Natural killer cell treated with Interleukin-12 subunit alpha and Interleukin-12 subunit beta and Interleukin-15 and Interleukin-18, amount 100 ng/mL, for 72 hours (primary cell): ENCODE results near the gene SFXN1. TPM values are rescaled to one million over a fixed set of nuclear protein-coding genes. Genes with fewer than 3 reads are reported as not detected.
"Not testable (repeated sequence)": the region's sequence is repeated elsewhere in the genome, so short reads cannot be mapped to it uniquely, and the experiment has no call there.

ENCODE experiments used
- ATAC-seq, 2 donors: fragments of 150-1000 bp; cut with Tn5 transposase in 1 of 2; sonication (Bioruptor Pico), chemical (Tn5 transposase) in 1 of 2; 2 replicates each; pipeline ENCODE4 v1.10.0; 2021
- DNase-seq: peaks from one replicate; pipeline ENCODE4 v3.0.0; 2022; ENCODE audit warnings: low spot score
- H3K27ac Mint-ChIP-seq, 2 donors: 1 replicate in 1 of 2; 2 replicates in 1 of 2; pipeline ENCODE4 v1.8.0; 2022; ENCODE audit warnings: mixed read lengths in 2 of 2, mild to moderate bottlenecking in 1 of 2, moderate library complexity in 1 of 2
- H3K27me3 Mint-ChIP-seq, 2 donors: 1 replicate in 1 of 2; 2 replicates in 1 of 2; pipeline ENCODE4 v1.8.0; 2022; ENCODE audit warnings: mixed read lengths in 2 of 2
- H3K36me3 Mint-ChIP-seq: one replicate; pipeline ENCODE4 v1.8.0; 2022; ENCODE audit warnings: mixed read lengths
- H3K4me1 Mint-ChIP-seq, 2 donors: 1 replicate in 1 of 2; 2 replicates in 1 of 2; pipeline ENCODE4 v1.8.0; 2022; ENCODE audit warnings: low read depth in 2 of 2, mixed read lengths in 2 of 2, mild to moderate bottlenecking in 1 of 2
- H3K4me3 Mint-ChIP-seq: one replicate; pipeline ENCODE4 v1.8.0; 2022; ENCODE audit warnings: mixed read lengths
- H3K9me3 Mint-ChIP-seq: 2 replicates; pipeline ENCODE4 v1.8.0; 2022; ENCODE audit warnings: mixed read lengths
- total RNA-seq, 2 donors: library from RNA; stranded (reverse); gene quantifications; one replicate each; pipeline ENCODE4 v1.2.3, GENCODE V29; 2022

The SFXN1 gene, protein sequence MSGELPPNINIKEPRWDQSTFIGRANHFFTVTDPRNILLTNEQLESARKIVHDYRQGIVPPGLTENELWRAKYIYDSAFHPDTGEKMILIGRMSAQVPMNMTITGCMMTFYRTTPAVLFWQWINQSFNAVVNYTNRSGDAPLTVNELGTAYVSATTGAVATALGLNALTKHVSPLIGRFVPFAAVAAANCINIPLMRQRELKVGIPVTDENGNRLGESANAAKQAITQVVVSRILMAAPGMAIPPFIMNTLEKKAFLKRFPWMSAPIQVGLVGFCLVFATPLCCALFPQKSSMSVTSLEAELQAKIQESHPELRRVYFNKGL
- total RNA-seq = 100 to 1,000 TPM; 185 to 225 TPM

GRCh38 chr5:175478384-175479124, at the start of gene SFXN1:
Gene SFXN1 (plus strand): TSS chr5:175478560. CDS start chr5:175492104, 13,544 bp downstream.
- H3K36me3 Mint-ChIP-seq = peaks cover 20% of the 10 kb centered on the region
- H3K4me1 Mint-ChIP-seq = peaks cover 40 to 47% of the 10 kb centered on the region in 2 donors
- H3K27ac Mint-ChIP-seq = peak within 1 kb of the TSS; percentile 75 to 83

GRCh38 chr5:175434800-175435199, 43.6 kb upstream of the SFXN1 start:
- H3K4me1 Mint-ChIP-seq = no peaks in the 10 kb centered on the region
- H3K27me3 Mint-ChIP-seq = peaks cover 29 to 52% of the 10 kb centered on the region in 2 donors
- H3K27ac Mint-ChIP-seq = no peak overlapping the region
- no peaks in the 10 kb centered on the region for H3K36me3 Mint-ChIP-seq
- DNase-seq (no peak), ATAC-seq (no peak)
- H3K4me3 Mint-ChIP-seq = no peak overlapping the region
- no peaks in the 10 kb centered on the region for H3K9me3 Mint-ChIP-seq

More at GRCh38 chr5:175478384-175479124, at the start of gene SFXN1:
- H3K9me3 Mint-ChIP-seq = no peaks in the 10 kb centered on the region
- DNase-seq = peak; percentile 90
- peak; percentile 94 to 96 for ATAC-seq
- H3K4me3 Mint-ChIP-seq = peak within 1 kb of the TSS; percentile 92
- peaks cover 4 to 18% of the 10 kb centered on the region in 2 donors for H3K27me3 Mint-ChIP-seq

DNA sequence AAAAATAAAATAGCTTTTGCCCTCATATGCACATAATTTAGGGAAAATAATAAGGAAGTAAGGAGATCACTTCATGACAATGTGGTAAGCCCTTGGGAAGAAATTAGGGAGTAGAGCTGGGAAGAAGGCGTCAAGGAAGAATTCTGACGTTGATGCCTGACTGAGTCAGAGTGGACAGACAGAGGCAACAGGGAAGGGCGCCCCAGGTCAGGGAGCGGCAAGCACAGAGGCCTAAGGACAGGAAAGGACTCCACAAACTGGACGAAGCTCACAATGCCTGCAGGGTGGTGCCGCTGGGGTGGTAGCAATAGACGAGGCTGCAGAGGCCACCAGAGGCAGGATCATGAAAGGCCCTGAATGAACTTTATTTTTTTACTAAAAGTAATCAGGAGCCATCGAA, 42.0 kb upstream of the SFXN1 start:
- Mint-ChIP-seq H3K27ac (no peak overlapping the region), H3K27me3 (peaks cover 28 to 53% of the 10 kb centered on the region in 2 donors), H3K9me3 (no peaks in the 10 kb centered on the region), H3K36me3 (no peaks in the 10 kb centered on the region), H3K4me3 (no peak overlapping the region), H3K4me1 (no peaks in the 10 kb centered on the region)
- DNase-seq (no peak), ATAC-seq (no peak)

- H3K27ac Mint-ChIP-seq = no peak overlapping the region
- H3K27me3 Mint-ChIP-seq = peaks cover 40 to 67% of the 10 kb centered on the region in 2 donors
- H3K4me1 Mint-ChIP-seq = no peaks in the 10 kb centered on the region
- no peaks in the 10 kb centered on the region for H3K36me3 Mint-ChIP-seq
- DNase-seq = no peak
- no peaks in the 10 kb centered on the region for H3K9me3 Mint-ChIP-seq
- ATAC-seq = no peak
- no peak overlapping the region for H3K4me3 Mint-ChIP-seq
Observed at GRCh38 chr5:175438234-175438857, 40.0 kb upstream of the SFXN1 start.

DNA sequence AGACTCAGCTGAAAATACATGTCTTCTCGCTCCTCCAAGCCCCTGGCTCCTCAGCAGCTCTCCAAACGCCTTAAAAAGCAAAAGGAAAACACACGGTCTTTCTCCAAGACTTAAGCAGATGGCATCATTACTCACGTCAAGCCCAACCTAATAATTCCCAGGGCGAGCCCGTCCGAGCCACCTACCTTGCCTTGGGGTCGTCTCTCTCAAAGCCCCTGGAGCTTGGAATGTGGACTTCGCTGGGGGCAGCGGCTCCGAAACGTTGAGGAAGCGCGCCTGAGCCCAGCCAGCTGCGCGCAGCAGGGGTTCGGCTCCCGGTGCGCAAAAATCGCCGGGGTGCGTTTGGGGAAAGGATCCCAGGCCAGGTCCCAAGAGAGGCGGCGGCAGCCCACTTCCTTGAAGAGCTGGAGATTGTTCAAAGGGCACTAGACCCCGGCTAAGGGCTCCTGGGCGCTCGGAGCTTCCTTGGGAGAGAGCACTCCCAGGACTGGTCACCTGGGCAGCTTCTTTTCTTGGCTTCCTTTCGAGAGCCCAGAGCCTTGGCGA, 34.8 kb upstream of the SFXN1 start:
- ATAC-seq (no peak), DNase-seq (no peak)
- H3K4me3 Mint-ChIP-seq = no peak overlapping the region
- no peaks in the 10 kb centered on the region for H3K36me3 Mint-ChIP-seq
- peaks cover 48 to 59% of the 10 kb centered on the region in 2 donors for H3K27me3 Mint-ChIP-seq
- no peak overlapping the region for H3K27ac Mint-ChIP-seq
- no peaks in the 10 kb centered on the region for H3K9me3 Mint-ChIP-seq
- H3K4me1 Mint-ChIP-seq = peaks cover 0 to 5% of the 10 kb centered on the region in 2 donors

DNA sequence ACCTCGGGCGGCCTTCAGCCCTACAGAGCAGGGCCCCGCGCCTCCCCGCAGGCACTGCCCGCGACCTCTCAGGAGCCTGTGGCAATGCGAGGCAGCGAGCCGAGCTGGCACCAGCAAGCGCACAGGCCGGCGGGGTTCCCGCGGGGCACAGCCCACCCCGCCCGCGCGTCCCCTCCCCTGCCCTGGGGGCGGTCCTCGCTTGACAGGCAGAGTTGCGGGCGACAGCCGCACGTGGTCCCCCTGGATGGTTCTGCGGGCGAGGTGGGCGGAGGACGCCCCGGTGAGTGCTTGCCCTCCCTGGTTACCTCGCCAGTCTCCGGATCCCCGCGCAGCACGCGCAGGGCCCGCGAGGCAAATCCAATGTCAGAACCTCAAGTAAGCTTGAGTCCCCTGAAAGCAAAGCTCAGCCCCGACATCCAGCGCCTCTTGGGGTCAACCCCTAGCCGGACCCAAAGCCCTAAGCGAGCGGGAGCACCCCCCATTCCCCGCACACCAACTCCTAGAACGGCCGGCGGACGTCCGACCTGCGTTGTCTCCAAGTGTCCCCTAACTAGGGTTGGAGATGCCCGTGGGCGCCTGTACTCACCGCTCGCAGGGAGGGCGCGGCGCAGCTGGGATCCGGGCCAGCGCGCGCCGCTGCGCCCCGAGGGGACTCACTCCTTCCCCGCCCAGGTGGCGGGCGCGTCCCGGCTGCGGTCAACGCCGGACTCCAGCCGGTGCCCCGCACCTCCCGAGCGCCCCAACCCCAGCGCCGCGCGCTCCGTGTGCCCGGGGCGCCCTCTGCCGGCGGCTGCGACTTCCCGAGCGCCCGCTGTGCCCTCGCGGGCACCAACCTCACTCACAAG, 34.1 kb upstream of the SFXN1 start, which contains the start of gene DRD1:
TSS of gene DRD1 (minus strand) at position 123 of the 845 bp plus-strand sequence. CDS start 1,083 bp downstream, outside the sequence.
- Mint-ChIP-seq H3K4me3 (peak within 1 kb of the TSS; percentile 39), H3K36me3 (no peaks in the 10 kb centered on the region), H3K27ac (no peak within 1 kb of the TSS), H3K9me3 (no peaks in the 10 kb centered on the region), H3K27me3 (peaks cover 47 to 66% of the 10 kb centered on the region in 2 donors), H3K4me1 (peaks cover 0 to 5% of the 10 kb centered on the region in 2 donors)
- no peak for DNase-seq
- peak; percentile 62 to 80 for ATAC-seq

GRCh38 chr5:175444905-175445456, 33.4 kb upstream of the SFXN1 start:
- Mint-ChIP-seq H3K36me3 (no peaks in the 10 kb centered on the region), H3K4me3 (peak overlapping the region; percentile 39), H3K4me1 (peaks cover 0 to 5% of the 10 kb centered on the region in 2 donors), H3K9me3 (no peaks in the 10 kb centered on the region), H3K27ac (no peak overlapping the region), H3K27me3 (peaks cover 51 to 73% of the 10 kb centered on the region in 2 donors)
- no peak for ATAC-seq
- DNase-seq = no peak

DNA sequence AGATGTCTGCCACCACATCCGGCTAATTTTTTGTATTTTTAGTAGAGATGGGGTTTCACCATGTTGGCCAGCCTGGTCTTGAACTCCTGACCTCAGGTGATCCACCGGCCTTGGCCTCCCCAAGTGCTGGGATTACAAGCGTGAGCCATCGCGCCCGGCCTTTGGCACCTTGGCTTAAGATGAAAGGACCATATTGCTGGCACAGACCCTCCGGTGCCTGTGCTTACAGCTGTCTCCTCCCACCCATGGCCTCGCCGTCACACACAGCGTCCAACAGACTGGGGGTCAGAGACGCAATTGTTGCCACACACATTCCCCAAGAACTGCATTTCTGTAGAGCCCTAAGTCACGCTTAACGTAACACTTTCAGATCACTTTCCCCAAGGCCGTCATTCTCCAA, 32.0 kb upstream of the SFXN1 start:
- DNase-seq, ATAC-seq, H3K27ac Mint-ChIP-seq, H3K4me1 Mint-ChIP-seq, H3K9me3 Mint-ChIP-seq, H3K4me3 Mint-ChIP-seq, H3K36me3 Mint-ChIP-seq: not testable (repeated sequence)
- H3K27me3 Mint-ChIP-seq = peaks cover 54 to 79% of the 10 kb centered on the region in 2 donors

GRCh38 chr5:175447571-175447970, 30.8 kb upstream of the SFXN1 start:
- DNase-seq (no peak), ATAC-seq (no peak)
- Mint-ChIP-seq H3K27me3 (peaks cover 46 to 76% of the 10 kb centered on the region in 2 donors), H3K4me3 (no peak overlapping the region), H3K27ac (no peak overlapping the region), H3K9me3 (no peaks in the 10 kb centered on the region), H3K4me1 (peaks cover 0 to 5% of the 10 kb centered on the region in 2 donors), H3K36me3 (no peaks in the 10 kb centered on the region)

- DNase-seq (no peak), ATAC-seq (no peak)
- peaks cover 49 to 77% of the 10 kb centered on the region in 2 donors for H3K27me3 Mint-ChIP-seq
- H3K4me1 Mint-ChIP-seq = peaks cover 0 to 5% of the 10 kb centered on the region in 2 donors
- no peaks in the 10 kb centered on the region for H3K36me3 Mint-ChIP-seq
- H3K27ac Mint-ChIP-seq = no peak overlapping the region
- H3K9me3 Mint-ChIP-seq = no peaks in the 10 kb centered on the region
- no peak overlapping the region for H3K4me3 Mint-ChIP-seq
Observed at GRCh38 chr5:175448276-175448675, 30.1 kb upstream of the SFXN1 start.

DNA sequence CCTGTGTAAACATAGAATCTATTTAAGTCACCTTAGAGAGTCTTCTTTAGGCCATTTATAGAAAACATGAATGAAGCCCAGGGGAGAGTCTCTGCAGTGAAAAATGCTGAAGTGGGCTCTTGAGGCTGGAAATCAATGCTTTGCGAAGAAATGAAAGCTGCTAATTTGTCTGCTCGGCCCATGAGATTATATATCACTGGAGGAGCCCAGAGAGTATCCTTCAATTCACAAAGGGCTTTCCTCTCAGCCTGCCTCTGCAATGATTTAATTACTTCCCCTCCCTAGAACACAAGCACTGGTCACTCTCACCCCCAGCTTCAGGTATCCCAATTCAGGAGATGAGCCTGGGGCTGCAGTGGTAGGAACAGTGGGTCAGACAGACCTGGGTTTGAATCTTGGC, 26.2 kb upstream of the SFXN1 start:
- Mint-ChIP-seq H3K4me3 (no peak overlapping the region), H3K36me3 (no peaks in the 10 kb centered on the region), H3K27ac (no peak overlapping the region), H3K9me3 (no peaks in the 10 kb centered on the region), H3K27me3 (peaks cover 51 to 86% of the 10 kb centered on the region in 2 donors), H3K4me1 (no peaks in the 10 kb centered on the region)
- DNase-seq (no peak), ATAC-seq (no peak)

DNA sequence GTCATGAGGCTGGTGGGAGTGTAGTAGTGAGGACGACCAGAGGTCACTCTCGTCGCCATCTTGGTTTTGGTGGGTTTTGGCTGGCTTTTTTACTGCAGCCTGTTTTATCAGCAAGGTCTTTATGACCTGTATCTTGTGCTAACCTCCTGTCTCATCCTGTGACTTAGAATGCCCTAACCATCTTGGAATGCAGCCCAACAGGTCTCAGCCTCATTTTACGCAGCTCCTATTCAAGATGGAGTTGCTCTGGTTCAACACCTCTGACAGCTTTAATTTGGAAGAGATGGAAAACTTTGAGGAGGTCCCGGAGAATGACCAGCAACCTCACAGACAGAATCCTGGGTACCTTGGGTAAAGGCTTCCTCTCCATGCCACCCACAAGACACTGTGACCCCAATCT, 24.0 kb upstream of the SFXN1 start:
- DNase-seq, H3K9me3 Mint-ChIP-seq, ATAC-seq, H3K36me3 Mint-ChIP-seq, H3K27ac Mint-ChIP-seq, H3K4me3 Mint-ChIP-seq, H3K4me1 Mint-ChIP-seq: not testable (repeated sequence)
- peaks cover 43 to 71% of the 10 kb centered on the region in 2 donors for H3K27me3 Mint-ChIP-seq
